GM21423 (cell line): ENCODE results near the gene HIVEP3.

ENCODE experiments used
- ATAC-seq: cut with Tn5 transposase; IDR thresholded peaks from one replicate; pipeline ENCODE4 v1.9.1; 2021; ENCODE audit warnings: mild to moderate bottlenecking, moderate library complexity; ENCODE audit not compliant: unreplicated experiment

Gene HIVEP3

DNA sequence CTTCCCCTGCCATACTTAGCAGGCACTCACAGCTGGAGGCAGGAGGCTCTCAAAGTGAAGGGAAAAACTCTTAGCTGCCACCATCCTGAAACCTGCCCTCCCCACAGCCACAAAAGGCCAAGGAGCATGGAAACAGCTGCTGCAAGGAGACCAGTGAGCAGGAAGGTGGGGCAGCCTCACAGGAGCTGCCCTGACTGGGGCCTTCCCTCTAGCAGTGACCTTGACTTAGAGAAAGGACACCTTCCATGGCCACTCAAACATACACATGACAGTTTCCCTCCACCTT, 126.3 kb downstream of the HIVEP3 start:
- no peak for ATAC-seq

- no peak for ATAC-seq
Observed at GRCh38 chr1:41791667-41792484, 126.8 kb downstream of the HIVEP3 start.

DNA sequence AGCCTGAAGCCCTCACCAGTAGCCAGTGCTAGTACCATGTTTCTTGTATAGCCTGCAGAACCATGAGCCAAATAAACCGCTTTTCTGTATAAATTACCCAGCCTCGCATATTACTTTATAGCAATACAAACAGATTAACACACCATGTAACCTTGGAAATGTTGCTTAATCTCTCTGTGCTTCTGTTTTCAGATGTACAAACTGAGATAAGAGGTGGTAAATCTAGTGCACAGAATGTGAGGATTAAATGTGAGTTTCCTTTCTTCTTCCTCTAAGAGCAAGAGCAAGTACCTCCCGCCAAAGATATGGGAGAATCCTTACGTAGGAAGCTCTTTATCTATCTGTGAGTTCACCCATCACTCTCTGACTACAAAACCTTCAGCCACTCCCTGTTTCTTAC, 128.4 kb downstream of the HIVEP3 start:
- ATAC-seq, result no peak

DNA sequence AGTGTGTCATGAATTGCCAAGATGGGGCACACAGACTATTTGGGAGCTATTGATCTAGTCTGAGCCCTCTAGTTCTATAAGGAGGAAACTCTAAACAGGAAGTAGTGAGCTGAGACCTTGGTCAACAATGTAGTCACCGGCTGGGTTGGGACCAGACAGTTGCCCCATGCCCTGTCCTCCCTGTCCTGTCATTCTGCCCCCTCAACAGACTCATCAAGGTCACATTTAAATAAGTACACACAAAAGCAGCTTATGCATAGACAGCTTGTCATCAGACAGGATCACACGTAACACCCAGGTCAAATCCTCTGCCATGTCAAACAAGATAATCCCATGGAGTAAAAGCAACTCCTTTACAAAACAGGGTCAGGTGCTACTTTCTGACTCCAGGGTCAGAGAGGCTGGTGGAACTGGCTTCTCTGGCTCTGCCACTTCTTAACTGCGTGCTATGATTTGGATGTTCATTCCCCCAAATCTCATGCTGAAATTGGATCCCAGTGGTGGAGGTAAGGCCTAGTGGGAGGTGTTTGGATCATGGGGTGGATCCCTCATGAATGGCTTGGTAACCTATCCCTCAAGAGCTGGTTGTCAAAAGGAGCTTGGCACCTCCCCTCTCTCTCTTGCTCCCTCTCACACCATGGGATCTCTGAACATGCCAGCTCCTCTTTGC, 128.9 kb downstream of the HIVEP3 start:
- no peak for ATAC-seq

DNA sequence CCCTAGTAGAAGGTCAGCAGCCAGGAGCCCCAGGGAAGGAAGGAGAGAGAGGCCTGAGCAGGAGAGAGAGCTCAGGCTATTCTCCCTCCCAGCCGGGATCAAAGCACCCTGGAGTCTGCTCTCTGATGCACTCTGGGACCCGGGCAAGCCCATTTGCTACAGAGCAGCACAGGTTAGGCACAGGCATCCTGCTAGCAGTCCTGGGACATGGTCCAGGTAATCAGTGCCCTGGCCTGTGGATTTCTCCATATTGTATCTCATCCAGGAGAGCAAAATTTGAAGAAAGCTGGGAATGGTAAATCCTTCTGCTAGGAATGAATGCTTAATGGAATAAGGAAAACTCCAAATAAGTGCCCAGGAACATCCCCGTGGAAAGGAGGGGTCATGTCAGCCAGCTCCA, 130.3 kb downstream of the HIVEP3 start:
- ATAC-seq, result no peak

- ATAC-seq, result no peak
Observed at GRCh38 chr1:41784531-41785274, 134.0 kb downstream of the HIVEP3 start.

DNA sequence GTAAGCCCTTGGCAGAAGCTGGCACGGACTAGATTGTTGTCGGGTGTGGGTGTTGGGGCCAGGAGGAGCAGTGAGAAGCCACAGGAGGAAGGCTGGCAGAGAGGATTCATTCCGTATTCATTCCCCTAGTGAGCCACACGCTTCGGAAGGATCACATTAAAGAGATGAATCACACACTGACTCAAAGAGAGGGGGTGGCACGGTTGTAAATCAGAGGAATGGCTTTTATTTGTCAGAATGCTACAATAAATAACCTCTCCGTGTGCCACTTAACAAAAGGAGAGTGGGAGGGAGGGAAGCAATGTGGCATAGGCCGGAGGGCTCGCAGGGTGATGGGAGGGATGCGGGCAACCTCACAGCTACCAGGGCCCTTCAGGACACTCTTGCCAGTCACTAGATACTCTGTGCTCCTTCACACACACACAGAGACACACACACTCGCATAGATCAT, 135.5 kb downstream of the HIVEP3 start:
- ATAC-seq, result no peak

GRCh38 chr1:41780916-41781315, 137.8 kb downstream of the HIVEP3 start:
- no peak for ATAC-seq

DNA sequence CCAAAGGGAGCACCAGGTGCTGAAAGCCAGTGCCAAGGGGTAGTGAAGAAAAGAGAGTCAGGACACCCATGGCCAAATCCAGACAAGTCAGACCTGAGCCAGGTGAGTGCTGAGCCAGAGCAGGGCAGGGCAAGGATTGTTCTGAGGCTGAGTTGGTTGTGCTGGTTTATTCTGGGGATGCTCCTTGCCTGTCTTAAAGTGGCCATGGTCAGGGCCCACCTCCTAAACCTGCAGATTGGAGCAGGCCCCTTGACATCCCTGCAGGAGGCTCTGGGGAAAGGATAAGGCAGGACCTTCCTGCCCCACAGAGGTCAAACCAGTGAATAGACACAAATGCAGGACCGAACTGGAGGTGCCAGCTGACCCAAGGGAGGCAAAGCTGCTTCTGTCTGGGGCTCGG, 138.4 kb downstream of the HIVEP3 start:
- no peak for ATAC-seq

- no peak for ATAC-seq
Observed at GRCh38 chr1:41779360-41779759, 139.4 kb downstream of the HIVEP3 start.

- ATAC-seq, result no peak
Observed at GRCh38 chr1:41777695-41778094, 141.0 kb downstream of the HIVEP3 start.

- ATAC-seq, result no peak
Observed at GRCh38 chr1:41776891-41777441, 141.8 kb downstream of the HIVEP3 start.

DNA sequence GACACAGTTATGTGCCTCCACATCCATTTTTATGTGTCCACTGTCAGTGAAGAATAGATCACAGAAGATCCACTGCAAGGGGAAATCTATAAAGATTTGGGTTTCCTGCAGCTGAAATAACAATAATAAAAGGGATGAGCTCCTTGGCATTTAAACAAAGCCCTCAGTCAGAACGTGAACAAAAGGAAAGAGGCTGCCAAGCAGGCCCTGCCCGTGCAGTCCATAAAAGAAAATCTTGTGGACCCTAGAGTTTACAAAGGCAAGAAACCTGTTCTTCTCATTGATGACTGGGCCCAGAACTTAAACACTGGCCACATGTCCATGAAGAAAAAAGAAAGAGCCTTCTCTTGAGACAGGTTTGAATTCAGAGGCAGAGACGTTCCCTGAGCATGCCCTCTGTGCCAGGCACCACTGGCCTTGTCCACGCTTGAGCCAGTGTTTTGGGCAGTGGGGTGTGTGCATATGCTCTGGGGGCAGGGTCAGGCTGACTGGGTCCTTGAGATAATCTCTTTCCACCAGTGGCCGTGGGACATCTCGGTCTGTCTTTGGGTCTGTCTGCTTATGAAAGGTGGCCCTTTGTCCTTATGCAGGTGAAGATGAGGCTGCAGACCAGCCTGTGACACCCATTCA, 142.7 kb downstream of the HIVEP3 start:
- ATAC-seq, result no peak

DNA sequence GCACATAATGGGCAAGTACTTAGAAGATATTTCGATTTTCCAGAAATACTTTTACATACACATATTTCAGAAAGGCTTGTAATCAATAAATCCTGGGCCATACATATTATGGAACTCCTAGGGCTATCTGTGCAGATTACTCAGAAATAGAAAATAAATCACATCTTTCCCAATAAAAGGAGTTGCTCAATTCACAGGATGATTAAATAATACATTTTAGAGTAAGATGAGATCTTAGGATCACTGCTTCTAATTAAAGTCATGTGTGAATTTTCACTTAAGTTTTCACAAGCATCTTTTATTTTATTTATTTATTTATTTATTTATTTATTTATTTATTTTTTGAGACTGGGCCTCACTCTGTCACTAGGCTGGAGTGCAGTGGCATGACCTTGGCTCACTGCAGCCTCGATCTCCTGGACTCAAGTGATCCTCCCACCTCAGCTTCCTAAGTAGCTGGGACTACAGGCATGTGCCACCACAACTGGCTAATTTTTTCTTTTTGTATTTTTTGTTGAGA, 144.2 kb downstream of the HIVEP3 start:
- no peak for ATAC-seq

GRCh38 chr1:41773842-41774241, 144.9 kb downstream of the HIVEP3 start:
- ATAC-seq, result no peak

DNA sequence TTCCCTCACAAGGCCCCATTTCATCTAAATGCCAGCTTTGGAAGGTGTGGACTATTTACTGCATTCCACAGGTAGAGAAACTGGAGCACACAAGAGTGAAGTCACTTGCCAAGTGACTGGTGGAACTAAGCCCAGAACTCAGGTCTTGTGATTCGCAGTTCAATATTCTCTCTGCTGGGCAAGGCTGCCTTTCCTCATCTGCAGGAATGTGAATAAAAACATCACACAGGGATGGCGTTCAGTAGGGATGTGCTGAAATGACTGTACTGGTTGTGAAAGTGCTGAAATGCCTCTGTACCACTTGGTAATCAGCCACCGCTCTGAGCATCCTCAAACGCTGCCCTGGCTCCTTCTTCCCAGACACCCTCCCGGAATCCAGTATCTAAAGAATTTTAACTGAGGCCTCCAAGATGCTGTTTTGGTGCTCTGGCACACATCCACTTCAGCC, 145.6 kb downstream of the HIVEP3 start:
- ATAC-seq, result no peak

GRCh38 chr1:41769068-41769467, 149.7 kb downstream of the HIVEP3 start:
- ATAC-seq, result no peak

DNA sequence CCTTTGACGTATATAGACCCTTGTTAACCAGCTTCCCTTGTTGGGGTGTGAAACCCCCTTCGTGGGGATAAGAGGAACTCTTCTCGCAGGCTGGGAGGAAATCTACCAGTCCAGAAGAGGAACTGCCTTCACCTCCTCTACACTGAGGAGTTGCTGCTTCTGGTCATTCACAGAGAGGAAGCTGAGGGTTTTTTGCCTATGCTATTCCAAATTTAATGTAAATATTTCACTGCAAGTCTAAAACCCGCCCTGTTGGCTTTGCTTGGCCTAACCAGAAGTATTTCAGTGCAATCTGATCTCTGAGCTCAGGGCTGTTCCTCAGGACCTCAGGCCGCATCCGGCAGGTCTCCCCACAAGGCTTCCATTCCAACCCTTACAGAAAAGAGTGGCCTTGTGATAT, 150.1 kb downstream of the HIVEP3 start:
- no peak for ATAC-seq

- ATAC-seq, result no peak
Observed at GRCh38 chr1:41767534-41768525, 150.9 kb downstream of the HIVEP3 start.

DNA sequence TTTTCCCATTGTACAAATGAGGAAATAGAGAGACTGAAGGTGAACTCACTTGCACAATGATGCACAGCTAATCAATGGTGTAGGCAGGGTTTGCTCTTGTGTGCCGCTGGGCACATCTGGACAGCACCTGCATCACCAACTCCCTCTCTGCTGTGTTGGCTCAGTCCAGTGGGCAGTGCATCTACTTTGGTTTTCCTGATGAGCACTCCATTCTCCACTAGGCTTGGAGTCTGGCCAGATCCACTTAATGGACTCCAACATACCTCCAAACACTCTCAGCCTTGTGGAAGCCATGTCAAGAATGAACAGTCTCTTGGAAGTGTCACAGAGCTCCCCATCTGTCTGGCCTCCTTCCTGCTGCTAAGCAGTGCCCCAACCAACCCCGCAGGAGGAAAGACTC, 152.2 kb downstream of the HIVEP3 start:
- ATAC-seq, result no peak
